Lung (tissue), 12 donors: ENCODE results near the gene C9orf57. TPM values are rescaled to one million over a fixed set of nuclear protein-coding genes. Genes with fewer than 3 reads are reported as not detected.

Source experiments
- ATAC-seq: fragments of 200-7000 bp; cut with Tn5 transposase; one replicate; pipeline ENCODE4 v1.9.1; 2020; ENCODE audit warnings: moderate number of reproducible peaks; ENCODE audit not compliant: insufficient read depth, low FRiP score
- DNase-seq, 3 donors: peaks; one replicate each; pipeline ENCODE4 v3.0.0-alpha.2; 2013 to 2017
- H3K27ac ChIP-seq, 2 donors: one replicate each; pipeline ENCODE4 v1.5.1; 2013; ENCODE audit warnings: mild to moderate bottlenecking in 2 of 2, moderate library complexity in 2 of 2, control low read depth in 1 of 2, inconsistent platforms in 1 of 2, low read depth in 1 of 2, low read length in 1 of 2
- H3K27me3 ChIP-seq, 3 donors: one replicate each; pipeline ENCODE4 v1.5.1; 2013; ENCODE audit warnings: low read length in 2 of 3; ENCODE audit not compliant: control insufficient read depth in 3 of 3, insufficient read depth in 3 of 3
- H3K36me3 ChIP-seq, 4 donors: one replicate each; pipeline ENCODE4 v1.5.1; 2013; ENCODE audit warnings: low read length in 4 of 4, mild to moderate bottlenecking in 1 of 4, moderate library complexity in 1 of 4; ENCODE audit not compliant: control insufficient read depth in 4 of 4, insufficient read depth in 4 of 4
- H3K4me1 ChIP-seq, 5 donors: one replicate each; pipeline ENCODE4 v1.5.1; 2013; ENCODE audit warnings: low read length in 5 of 5, mild to moderate bottlenecking in 2 of 5, moderate library complexity in 1 of 5; ENCODE audit not compliant: control insufficient read depth in 5 of 5, insufficient read depth in 5 of 5
- H3K4me3 ChIP-seq: one replicate; pipeline ENCODE4 v1.5.1; 2013; ENCODE audit warnings: mild to moderate bottlenecking, control low read depth, moderate library complexity
- H3K9ac ChIP-seq, 2 donors: one replicate each; pipeline ENCODE4 v1.5.1; 2013; ENCODE audit warnings: low read length in 2 of 2, control low read depth in 1 of 2; ENCODE audit not compliant: insufficient read depth in 1 of 2
- H3K9me3 ChIP-seq, 4 donors: one replicate each; pipeline ENCODE4 v1.5.1; 2013; ENCODE audit warnings: low read length in 3 of 4, mild to moderate bottlenecking in 1 of 4, moderate library complexity in 1 of 4; ENCODE audit not compliant: control insufficient read depth in 4 of 4, insufficient read depth in 3 of 4
- CTCF ChIP-seq: IDR thresholded peaks from 2 replicates; pipeline ENCODE4 v1.5.1; 2012; ENCODE audit warnings: mild to moderate bottlenecking; ENCODE audit errors: control extremely low read depth, extremely low read depth
- WGBS, 2 donors: extraction: QIAGEN DNeasy Blood & Tissue Kit; methylation state at CpG; one replicate each; pipeline ENCODE4 v1.1.7; 2013; 5-methylcytosine and 5-hydroxymethylcytosine counted together
- polyA plus RNA-seq, 2 donors: library from polyadenylated mRNA; stranded (reverse); fragments of 200-250 nt; gene quantifications; one replicate each; pipeline ENCODE4 v1.2.1, GENCODE V29; 2013
- total RNA-seq, 2 donors: library from RNA; depleted of rRNA in 1 of 2; stranded (reverse); fragments of >200 nt in 1 of 2; gene quantifications; one replicate each; pipeline ENCODE4 v1.2.1, GENCODE V29; 2014 to 2021
- donor health status: control.
- donor health status: control.
- donor health status: Bipolar disorder and iron deficiency.
- donor health status: healthy.
- donor health status: DM: yes; HTN: yes; CAD: no.

C9orf57 gene
- total and polyA plus RNA-seq, 4 donors, result not detected

DNA sequence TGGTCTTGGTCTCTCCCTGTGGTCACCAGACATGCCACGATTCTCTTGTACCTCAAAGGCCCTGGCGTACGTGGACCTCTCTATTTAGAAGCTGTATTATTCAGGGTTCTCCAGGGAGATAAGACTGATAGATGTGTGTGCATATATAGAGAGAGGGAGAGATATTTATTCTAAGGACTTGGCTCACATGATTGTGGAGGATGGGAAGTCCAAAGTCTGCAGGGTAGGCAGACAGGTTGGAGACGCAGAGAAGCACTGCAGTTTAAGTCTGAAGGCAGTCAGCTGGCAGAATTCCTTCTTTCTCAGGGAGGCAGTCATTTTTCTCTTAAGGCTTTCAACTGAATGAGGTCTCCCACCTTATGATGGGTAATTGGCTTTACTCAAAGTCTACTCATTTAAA lies 16.3 kb downstream of the C9orf57 start:
- WGBS, 2 donors, result 90 to 96% methylated on average over 4 of the region's 4 CpGs
- H3K4me1 ChIP-seq, result peaks cover 0 to 11% (median 0%) of the 10 kb centered on the region in 5 donors
- ATAC-seq (no peak), DNase-seq (no peak)
- H3K9ac ChIP-seq, result no peak overlapping the region
- no peak overlapping the region for H3K4me3 ChIP-seq
- no peak overlapping the region for H3K27ac ChIP-seq
- no peaks in the 10 kb centered on the region for H3K9me3 ChIP-seq
- H3K27me3 ChIP-seq, result no peaks in the 10 kb centered on the region
- TF ChIP-seq CTCF, result no peak
- no peaks in the 10 kb centered on the region for H3K36me3 ChIP-seq

- Histone ChIP-seq H3K4me3 (no peak overlapping the region), H3K9me3 (no peaks in the 10 kb centered on the region), H3K4me1 (peaks cover 0 to 11% (median 0%) of the 10 kb centered on the region in 5 donors), H3K27me3 (no peaks in the 10 kb centered on the region), H3K9ac (no peak overlapping the region), H3K36me3 (no peaks in the 10 kb centered on the region), H3K27ac (no peak overlapping the region)
- no peak for ATAC-seq
- TF ChIP-seq CTCF, result no peak
- no peak for DNase-seq
- WGBS, 2 donors, result 93 to 95% methylated on average over 2 of the region's 2 CpGs
Observed at GRCh38 chr9:72043576-72043975, 16.8 kb downstream of the C9orf57 start.

GRCh38 chr9:72042928-72043327 lies 17.5 kb downstream of the C9orf57 start:
- no peaks in the 10 kb centered on the region for H3K36me3 ChIP-seq
- WGBS, 2 donors, result 78 to 89% methylated on average over 3 of the region's 3 CpGs
- DNase-seq (no peak), ATAC-seq (no peak)
- TF ChIP-seq CTCF, result no peak
- H3K27ac ChIP-seq, result no peak overlapping the region
- no peaks in the 10 kb centered on the region for H3K9me3 ChIP-seq
- H3K9ac ChIP-seq, result no peak overlapping the region
- H3K4me1 ChIP-seq, result peaks cover 0 to 11% (median 0%) of the 10 kb centered on the region in 5 donors
- no peaks in the 10 kb centered on the region for H3K27me3 ChIP-seq
- no peak overlapping the region for H3K4me3 ChIP-seq

DNA sequence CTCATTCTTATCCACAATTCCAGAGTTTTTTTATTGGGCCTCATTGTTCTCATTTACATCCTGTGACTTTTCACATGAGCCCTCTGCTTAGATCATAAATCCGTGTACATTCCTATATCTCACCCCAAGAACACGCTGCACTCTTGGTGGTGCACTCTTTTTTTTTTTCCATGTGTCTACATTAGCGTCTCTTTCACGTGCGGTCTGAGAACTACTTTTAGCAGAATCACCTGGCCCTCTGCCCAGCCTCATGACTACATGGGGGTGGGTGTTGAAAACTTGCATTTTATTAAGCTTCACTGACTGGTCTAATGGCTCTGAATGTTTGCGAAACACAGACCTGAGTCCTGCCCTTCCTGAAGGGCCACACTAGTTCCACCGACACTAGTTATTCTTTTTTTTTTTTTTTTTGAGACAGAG lies 18.6 kb downstream of the C9orf57 start:
- no peak overlapping the region for H3K27ac ChIP-seq
- peaks cover 0 to 13% (median 0%) of the 10 kb centered on the region in 5 donors for H3K4me1 ChIP-seq
- no peaks in the 10 kb centered on the region for H3K36me3 ChIP-seq
- H3K9ac ChIP-seq, result no peak overlapping the region
- DNase-seq (peak; percentile 72 to 88 (median 79)), ATAC-seq (peak; percentile 32)
- no peak overlapping the region for H3K4me3 ChIP-seq
- H3K9me3 ChIP-seq, result no peaks in the 10 kb centered on the region
- no peak for TF ChIP-seq CTCF
- no peaks in the 10 kb centered on the region for H3K27me3 ChIP-seq
- 9 to 13% methylated on average over 7 of the region's 7 CpGs for WGBS, 2 donors
